GM12874 (cell line): Measurements from ENCODE around the gene PTPRN2.

Experiments
- TF ChIP-seq, protein P1 (sequence below): IDR thresholded peaks from 2 replicates; pipeline ENCODE4 v1.5.1; 2011; ENCODE audit warnings: low read depth, mild to moderate bottlenecking, control low read depth, low read length, moderate library complexity; ENCODE audit not compliant: insufficient read depth

Gene PTPRN2

GRCh38 chr7:158405324-158405723 lies 182.3 kb downstream of the PTPRN2 start:
- TF ChIP-seq, protein P1, sequence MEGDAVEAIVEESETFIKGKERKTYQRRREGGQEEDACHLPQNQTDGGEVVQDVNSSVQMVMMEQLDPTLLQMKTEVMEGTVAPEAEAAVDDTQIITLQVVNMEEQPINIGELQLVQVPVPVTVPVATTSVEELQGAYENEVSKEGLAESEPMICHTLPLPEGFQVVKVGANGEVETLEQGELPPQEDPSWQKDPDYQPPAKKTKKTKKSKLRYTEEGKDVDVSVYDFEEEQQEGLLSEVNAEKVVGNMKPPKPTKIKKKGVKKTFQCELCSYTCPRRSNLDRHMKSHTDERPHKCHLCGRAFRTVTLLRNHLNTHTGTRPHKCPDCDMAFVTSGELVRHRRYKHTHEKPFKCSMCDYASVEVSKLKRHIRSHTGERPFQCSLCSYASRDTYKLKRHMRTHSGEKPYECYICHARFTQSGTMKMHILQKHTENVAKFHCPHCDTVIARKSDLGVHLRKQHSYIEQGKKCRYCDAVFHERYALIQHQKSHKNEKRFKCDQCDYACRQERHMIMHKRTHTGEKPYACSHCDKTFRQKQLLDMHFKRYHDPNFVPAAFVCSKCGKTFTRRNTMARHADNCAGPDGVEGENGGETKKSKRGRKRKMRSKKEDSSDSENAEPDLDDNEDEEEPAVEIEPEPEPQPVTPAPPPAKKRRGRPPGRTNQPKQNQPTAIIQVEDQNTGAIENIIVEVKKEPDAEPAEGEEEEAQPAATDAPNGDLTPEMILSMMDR = no peak

- TF ChIP-seq, protein P1 = no peak
Measured at GRCh38 chr7:158404031-158404761, 183.4 kb downstream of the PTPRN2 start.

GRCh38 chr7:158403013-158403821 lies 184.4 kb downstream of the PTPRN2 start:
- TF ChIP-seq, protein P1 = no peak

DNA sequence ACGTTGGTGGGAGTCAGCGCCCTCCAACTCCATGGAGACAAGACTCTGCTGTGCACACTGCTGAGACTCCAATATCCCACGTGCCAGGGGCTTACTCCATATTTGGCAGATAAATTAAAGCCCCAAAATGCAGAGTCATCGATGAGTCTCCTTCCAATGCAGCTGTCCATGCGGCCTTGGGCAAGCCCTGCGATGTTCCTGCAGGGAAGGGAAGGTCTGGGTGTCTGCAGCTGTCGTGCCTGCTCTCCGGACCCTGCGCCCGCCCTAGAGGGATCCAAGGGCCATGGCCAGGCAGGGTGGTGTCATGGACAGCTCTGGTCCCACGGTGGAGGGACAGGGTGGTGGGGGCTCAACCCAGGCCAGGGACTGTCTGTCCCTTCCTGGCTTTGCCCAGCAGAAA lies 185.2 kb downstream of the PTPRN2 start:
- TF ChIP-seq, protein P1 = no peak

GRCh38 chr7:158401826-158402225 lies 185.8 kb downstream of the PTPRN2 start:
- TF ChIP-seq, protein P1 = no peak

DNA sequence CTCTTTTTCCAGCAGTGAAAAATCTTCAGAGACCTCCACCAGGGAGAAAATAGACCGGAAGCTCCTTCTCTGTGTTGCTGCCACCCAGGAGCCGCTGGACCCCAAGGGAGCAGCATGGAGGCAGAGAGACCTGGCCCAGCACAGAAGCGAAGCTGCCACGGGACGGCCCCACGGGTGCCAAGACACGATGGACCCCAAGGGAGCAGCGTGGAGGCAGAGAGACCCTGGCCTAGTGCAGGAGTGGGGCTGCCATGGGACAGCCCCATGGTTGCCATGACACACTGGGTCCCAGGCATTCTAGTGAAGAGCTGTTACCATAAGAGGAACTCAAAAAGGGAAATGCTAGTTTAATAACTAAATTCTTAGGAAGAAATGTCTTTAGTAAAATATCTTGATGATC lies 186.3 kb downstream of the PTPRN2 start:
- TF ChIP-seq, protein P1 = no peak

DNA sequence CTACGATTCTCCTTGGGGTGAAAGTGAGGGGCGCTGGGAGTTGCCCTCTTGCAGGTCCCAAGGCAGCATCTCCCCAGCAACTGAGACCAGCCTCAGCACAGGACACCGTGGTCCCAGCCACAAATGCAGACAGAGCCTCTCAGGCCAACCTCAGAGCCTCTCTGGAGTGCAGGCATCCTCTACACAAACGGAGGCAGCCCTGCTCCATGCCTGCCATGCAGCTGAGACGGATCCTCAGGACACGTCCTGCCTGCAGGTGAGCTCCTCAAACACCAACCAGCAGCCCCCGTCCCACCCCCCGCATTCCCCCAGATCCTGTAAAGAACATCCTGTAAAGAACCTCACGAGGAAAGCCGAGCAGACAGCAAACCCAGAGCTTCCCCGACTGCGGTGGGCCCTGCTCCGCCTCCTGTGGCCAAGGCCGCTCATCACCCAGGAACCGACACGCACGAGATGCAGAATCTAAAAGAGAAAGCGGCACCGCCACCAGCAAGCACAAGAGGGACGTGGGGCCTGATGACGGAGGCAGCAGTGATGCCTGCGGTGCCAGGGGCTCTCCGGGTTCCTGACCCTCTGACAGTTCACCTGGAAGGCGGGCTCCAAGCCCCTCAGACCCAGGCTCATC lies 186.9 kb downstream of the PTPRN2 start:
- TF ChIP-seq, protein P1 = no peak
